ENCODE measurements around the gene GSK3B.

DNA sequence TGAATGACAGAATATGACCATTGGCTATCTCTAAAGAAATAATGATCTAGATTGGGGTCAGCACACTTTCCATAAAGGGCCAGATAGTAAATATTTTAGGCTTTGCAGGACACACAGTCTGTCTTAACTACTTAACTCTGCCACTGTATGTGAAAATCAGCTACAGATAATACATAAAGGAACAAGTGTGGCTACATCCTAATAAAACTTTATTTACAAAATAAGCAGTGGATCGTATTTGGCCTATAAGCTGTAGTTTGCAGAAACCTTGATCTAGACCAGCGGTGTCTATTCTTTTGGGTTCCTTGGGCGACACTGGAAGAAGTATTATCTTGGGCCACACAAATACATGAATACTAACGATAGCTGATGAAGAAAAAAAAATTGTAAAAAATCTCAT is 27.6 kb downstream of the GSK3B start:
- no peak for TF ChIP-seq EZH2phosphoT487 (IDR thresholded peaks at IDR 0.05; ENCODE audit: insufficient read depth, low read depth)
- TF ChIP-seq EZH2 (IDR thresholded peaks at IDR 0.05; ENCODE audit: insufficient read depth, poor library complexity, severe bottlenecking), result no peak
